ENCODE measurements around the gene SLC8A1.

The SLC8A1 gene

GRCh38 chr2:40395169-40396073, 56.5 kb downstream of the SLC8A1 start:
- no peak for DNase-seq (ENCODE audit: extremely low spot score)
- CTCF ChIA-PET, result no interaction called here
- no peak for TF ChIP-seq CTCF (IDR thresholded peaks at IDR 0.05; ENCODE audit: control extremely low read depth, extremely low read depth, low read depth, missing control alignments)
- POLR2A ChIA-PET, result no interaction called here

DNA sequence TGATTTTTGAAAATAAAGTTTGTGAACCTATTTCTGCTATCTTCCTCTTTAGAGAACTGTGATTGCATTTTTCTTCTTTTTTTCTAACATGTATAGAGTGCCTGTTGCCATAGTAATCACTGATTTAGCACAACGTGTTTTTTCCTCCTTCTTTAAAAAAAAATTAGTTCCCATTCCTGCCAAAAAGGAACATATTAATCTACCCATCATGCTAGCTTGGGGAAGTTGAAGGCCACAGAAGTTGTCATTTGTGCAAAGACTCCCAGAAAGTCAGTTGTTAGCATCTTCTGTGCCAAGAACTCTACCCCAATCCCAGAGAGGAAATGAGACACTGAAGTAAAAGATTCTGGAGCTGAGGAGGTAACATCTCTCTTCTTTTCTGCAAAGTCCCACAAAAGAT, 57.3 kb downstream of the SLC8A1 start:
- no peak for DNase-seq (ENCODE audit: extremely low spot score)
- ChIA-PET CTCF (interaction anchor here (1.2 kb wide), 1 partner anchor 65 kb away, joined by 3 read pairs; no protein-coding TSS in a partner anchor), POLR2A (no interaction called here)
- no peak for TF ChIP-seq CTCF (IDR thresholded peaks at IDR 0.05; ENCODE audit: control extremely low read depth, extremely low read depth, low read depth, missing control alignments)

DNA sequence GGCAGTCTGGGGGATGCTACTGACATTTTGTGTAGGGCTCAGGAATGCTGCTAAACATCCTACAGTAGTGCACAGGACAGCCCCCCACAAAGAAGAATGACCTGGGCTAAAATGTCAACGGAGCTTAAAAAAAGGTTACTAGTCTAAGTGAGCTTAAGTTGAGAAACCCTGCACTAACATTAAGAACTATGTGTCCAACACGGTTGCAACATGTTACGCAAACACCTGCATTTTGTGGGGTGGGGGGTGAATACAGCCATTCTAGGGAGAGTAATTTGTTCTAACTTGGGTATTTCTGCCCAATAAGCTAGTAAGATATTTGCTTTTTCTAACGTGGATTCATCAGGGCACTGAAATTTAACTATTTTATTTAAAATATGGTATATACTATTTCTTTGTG, 57.9 kb downstream of the SLC8A1 start:
- POLR2A ChIA-PET, result no interaction called here
- no peak for TF ChIP-seq CTCF (IDR thresholded peaks at IDR 0.05; ENCODE audit: control extremely low read depth, extremely low read depth, low read depth, missing control alignments)
- no peak for DNase-seq (ENCODE audit: extremely low spot score)
- CTCF ChIA-PET, result interaction anchor here (1.2 kb wide), 1 partner anchor 64 kb away, joined by 3 read pairs; no protein-coding TSS in a partner anchor

- TF ChIP-seq CTCF (IDR thresholded peaks at IDR 0.05; ENCODE audit: control extremely low read depth, extremely low read depth, low read depth, missing control alignments), result no peak
- no peak for DNase-seq (ENCODE audit: extremely low spot score)
- CTCF ChIA-PET, result interaction anchor here (0.7 to 2.0 kb wide), 2 partner anchors 10 to 15 kb away, joined by 3 to 7 read pairs; no protein-coding TSS in a partner anchor
- POLR2A ChIA-PET, result no interaction called here
Measured at GRCh38 chr2:40388161-40388560, 63.7 kb downstream of the SLC8A1 start.

DNA sequence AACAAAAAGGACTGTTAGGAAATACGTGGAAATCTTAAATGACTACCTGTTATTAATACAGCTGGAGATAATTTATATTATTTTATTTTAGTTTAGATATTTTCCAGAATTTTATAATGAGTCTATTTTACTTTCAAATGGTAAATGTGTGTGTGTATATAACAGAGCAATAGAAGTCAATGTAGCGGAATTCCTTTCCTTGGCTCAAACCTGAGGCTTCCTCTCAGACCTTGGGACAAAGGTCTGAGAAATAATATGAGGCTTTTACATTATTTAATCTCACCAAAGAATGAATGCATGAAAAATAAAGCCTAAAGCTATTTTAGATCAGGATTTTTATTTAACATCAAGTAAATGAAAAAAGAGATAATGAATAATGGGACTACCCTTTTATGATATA, 65.7 kb downstream of the SLC8A1 start:
- POLR2A ChIA-PET, result no interaction called here
- no peak for TF ChIP-seq CTCF (IDR thresholded peaks at IDR 0.05; ENCODE audit: control extremely low read depth, extremely low read depth, low read depth, missing control alignments)
- CTCF ChIA-PET, result no interaction called here
- DNase-seq (ENCODE audit: extremely low spot score), result no peak

GRCh38 chr2:40384714-40385113, 67.2 kb downstream of the SLC8A1 start:
- ChIA-PET POLR2A (no interaction called here), CTCF (no interaction called here)
- no peak for DNase-seq (ENCODE audit: extremely low spot score)
- TF ChIP-seq CTCF (IDR thresholded peaks at IDR 0.05; ENCODE audit: control extremely low read depth, extremely low read depth, low read depth, missing control alignments), result no peak
